Measurements from ENCODE around the gene MEGF8.

Gene MEGF8

DNA sequence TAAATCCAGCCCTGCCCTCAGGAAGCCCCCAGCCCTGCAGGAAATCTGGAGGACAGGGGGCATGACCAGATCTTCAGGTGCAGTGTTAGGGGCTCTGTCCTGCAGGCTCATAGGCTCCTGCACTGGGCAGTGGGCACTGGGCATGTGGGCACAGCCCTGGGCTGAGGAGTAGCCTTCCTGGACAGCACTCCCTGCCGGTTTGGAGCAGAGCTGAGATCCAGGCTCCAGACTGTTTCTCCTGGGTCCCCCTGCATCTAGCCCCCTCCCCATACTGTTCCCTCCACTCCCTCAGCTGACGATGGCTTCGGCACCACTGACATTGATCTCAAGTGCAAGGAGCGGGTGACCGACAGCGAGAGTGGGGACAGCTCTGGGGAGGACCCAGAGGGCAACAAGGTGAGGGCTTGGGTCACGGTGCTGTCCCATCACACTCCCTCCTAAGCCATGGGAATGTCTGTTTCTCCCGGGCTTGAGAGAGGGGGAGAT lies 35.8 kb upstream of the MEGF8 start:
- H3K36me3 ChIP-seq (ENCODE audit: control insufficient read depth, insufficient read depth, low read length): peaks cover 66% of the 10 kb centered on the region
- no peak overlapping the region for H3K4me3 ChIP-seq (ENCODE audit: low read depth, low read length)
- H3K4me1 ChIP-seq (ENCODE audit: control insufficient read depth, insufficient read depth, low read length): peaks cover 2% of the 10 kb centered on the region
- no peaks in the 10 kb centered on the region for H3K9me3 ChIP-seq (ENCODE audit: control insufficient read depth, insufficient read depth, low read length)
- no peaks in the 10 kb centered on the region for H3K27me3 ChIP-seq (ENCODE audit: control insufficient read depth, insufficient read depth, low read length)
- no peak overlapping the region for H3K9ac ChIP-seq (ENCODE audit: low read depth, low read length)

DNA sequence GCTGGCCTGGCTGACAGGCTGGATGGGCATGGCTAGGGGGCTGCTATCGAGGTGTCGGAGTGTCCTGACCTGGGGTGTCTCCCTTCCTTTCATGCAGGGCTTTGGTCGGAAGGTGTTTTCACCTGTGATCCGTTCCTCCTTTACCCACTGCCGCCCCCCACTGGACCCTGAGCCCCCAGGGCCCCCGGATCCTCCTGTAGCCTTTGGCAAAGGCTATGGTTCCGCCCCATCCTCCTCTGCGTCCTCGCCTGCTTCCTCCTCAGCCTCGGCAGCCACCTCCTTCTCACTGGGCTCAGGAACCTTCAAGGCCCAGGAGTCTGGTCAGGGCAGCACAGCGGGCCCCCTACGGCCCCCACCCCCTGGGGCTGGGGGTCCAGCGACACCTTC lies 35.3 kb upstream of the MEGF8 start:
- Histone ChIP-seq H3K9me3 (ENCODE audit: control insufficient read depth, insufficient read depth, low read length) (no peaks in the 10 kb centered on the region), H3K36me3 (ENCODE audit: control insufficient read depth, insufficient read depth, low read length) (peaks cover 68% of the 10 kb centered on the region), H3K4me1 (ENCODE audit: control insufficient read depth, insufficient read depth, low read length) (peaks cover 2% of the 10 kb centered on the region), H3K4me3 (ENCODE audit: low read depth, low read length) (no peak overlapping the region), H3K9ac (ENCODE audit: low read depth, low read length) (no peak overlapping the region), H3K27me3 (ENCODE audit: control insufficient read depth, insufficient read depth, low read length) (no peaks in the 10 kb centered on the region)

DNA sequence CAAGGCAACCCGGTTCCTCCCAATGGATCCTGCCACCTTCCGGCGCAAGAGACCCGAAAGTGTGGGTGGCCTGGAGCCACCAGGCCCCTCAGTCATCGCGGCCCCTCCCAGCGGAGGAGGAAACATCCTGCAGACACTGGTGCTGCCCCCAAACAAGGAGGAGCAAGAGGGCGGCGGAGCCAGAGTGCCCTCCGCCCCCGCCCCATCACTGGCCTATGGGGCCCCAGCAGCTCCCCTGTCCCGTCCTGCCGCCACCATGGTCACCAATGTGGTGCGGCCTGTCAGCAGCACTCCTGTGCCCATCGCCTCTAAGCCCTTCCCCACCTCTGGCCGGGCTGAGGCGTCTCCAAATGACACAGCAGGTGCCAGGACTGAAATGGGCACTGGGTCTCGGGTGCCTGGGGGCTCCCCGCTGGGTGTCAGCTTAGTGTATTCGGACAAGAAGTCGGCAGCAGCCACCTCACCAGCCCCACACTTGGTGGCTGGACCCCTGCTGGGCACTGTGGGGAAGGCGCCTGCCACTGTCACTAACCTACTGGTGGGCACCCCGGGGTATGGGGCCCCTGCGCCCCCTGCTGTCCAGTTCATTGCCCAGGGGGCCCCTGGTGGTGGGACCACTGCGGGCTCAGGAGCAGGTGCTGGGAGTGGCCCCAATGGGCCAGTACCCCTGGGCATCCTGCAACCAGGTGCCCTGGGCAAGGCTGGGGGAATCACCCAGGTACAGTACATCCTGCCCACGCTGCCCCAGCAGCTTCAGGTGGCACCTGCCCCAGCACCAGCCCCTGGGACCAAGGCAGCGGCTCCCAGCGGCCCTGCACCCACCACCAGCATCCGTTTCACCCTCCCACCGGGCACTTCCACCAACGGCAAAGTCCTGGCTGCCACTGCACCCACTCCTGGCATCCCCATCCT lies 34.7 kb upstream of the MEGF8 start:
- no peaks in the 10 kb centered on the region for H3K9me3 ChIP-seq (ENCODE audit: control insufficient read depth, insufficient read depth, low read length)
- H3K9ac ChIP-seq (ENCODE audit: low read depth, low read length): no peak overlapping the region
- peaks cover 70% of the 10 kb centered on the region for H3K36me3 ChIP-seq (ENCODE audit: control insufficient read depth, insufficient read depth, low read length)
- H3K4me1 ChIP-seq (ENCODE audit: control insufficient read depth, insufficient read depth, low read length): peaks cover 2% of the 10 kb centered on the region
- no peaks in the 10 kb centered on the region for H3K27me3 ChIP-seq (ENCODE audit: control insufficient read depth, insufficient read depth, low read length)
- H3K4me3 ChIP-seq (ENCODE audit: low read depth, low read length): no peak overlapping the region

DNA sequence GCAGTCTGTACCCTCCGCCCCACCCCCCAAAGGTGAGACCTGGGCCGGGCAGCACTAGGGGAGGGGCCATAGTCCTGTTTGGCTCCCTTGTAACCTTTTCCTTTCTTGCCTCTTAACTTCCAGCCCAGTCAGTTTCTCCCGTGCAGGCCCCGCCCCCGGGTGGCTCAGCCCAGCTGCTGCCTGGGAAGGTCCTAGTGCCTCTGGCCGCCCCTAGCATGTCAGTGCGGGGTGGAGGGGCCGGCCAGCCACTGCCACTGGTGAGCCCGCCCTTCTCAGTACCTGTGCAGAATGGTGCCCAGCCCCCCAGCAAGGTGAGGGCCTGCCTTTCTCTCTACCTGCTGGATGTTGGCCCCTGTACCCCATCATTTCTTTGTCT lies 34.0 kb upstream of the MEGF8 start:
- Histone ChIP-seq H3K36me3 (ENCODE audit: control insufficient read depth, insufficient read depth, low read length) (peaks cover 73% of the 10 kb centered on the region), H3K4me3 (ENCODE audit: low read depth, low read length) (no peak overlapping the region), H3K9ac (ENCODE audit: low read depth, low read length) (no peak overlapping the region), H3K4me1 (ENCODE audit: control insufficient read depth, insufficient read depth, low read length) (peaks cover 5% of the 10 kb centered on the region), H3K9me3 (ENCODE audit: control insufficient read depth, insufficient read depth, low read length) (no peaks in the 10 kb centered on the region), H3K27me3 (ENCODE audit: control insufficient read depth, insufficient read depth, low read length) (no peaks in the 10 kb centered on the region)

DNA sequence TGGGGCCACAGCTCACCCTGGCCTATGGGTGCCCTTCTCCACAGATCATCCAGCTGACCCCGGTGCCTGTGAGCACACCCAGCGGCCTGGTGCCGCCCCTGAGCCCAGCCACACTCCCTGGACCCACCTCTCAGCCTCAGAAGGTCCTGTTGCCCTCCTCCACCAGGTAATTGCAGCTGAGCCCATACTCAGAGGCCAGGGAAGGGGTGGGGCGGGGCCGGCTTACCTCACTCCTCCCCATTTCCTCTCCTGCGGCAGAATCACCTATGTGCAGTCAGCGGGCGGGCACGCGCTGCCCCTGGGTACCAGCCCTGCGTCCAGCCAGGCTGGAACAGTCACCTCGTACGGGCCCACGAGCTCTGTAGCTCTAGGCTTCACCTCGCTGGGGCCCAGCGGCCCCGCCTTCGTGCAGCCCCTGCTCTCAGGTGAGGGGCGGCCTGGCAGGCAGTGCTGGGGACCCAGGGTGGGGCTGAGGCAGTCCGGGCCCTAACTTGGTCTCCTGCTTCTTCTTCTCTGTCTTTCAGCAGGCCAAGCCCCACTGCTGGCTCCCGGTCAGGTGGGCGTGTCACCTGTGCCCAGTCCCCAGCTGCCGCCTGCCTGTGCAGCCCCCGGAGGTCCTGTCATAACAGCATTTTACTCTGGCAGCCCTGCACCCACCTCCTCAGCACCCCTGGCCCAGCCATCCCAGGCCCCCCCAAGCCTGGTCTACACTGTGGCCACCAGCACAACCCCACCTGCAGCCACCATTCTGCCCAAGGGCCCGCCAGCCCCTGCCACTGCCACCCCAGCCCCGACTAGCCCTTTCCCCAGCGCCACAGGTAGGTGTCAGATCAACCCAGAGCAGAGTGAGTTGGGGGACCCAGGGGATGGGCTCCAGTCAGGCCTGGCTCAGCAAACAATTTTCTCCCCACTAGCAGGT lies 33.1 kb upstream of the MEGF8 start:
- peaks cover 71% of the 10 kb centered on the region for H3K36me3 ChIP-seq (ENCODE audit: control insufficient read depth, insufficient read depth, low read length)
- no peak overlapping the region for H3K4me3 ChIP-seq (ENCODE audit: low read depth, low read length)
- H3K27me3 ChIP-seq (ENCODE audit: control insufficient read depth, insufficient read depth, low read length): no peaks in the 10 kb centered on the region
- H3K9me3 ChIP-seq (ENCODE audit: control insufficient read depth, insufficient read depth, low read length): no peaks in the 10 kb centered on the region
- H3K4me1 ChIP-seq (ENCODE audit: control insufficient read depth, insufficient read depth, low read length): peaks cover 5% of the 10 kb centered on the region
- H3K9ac ChIP-seq (ENCODE audit: low read depth, low read length): no peak overlapping the region

DNA sequence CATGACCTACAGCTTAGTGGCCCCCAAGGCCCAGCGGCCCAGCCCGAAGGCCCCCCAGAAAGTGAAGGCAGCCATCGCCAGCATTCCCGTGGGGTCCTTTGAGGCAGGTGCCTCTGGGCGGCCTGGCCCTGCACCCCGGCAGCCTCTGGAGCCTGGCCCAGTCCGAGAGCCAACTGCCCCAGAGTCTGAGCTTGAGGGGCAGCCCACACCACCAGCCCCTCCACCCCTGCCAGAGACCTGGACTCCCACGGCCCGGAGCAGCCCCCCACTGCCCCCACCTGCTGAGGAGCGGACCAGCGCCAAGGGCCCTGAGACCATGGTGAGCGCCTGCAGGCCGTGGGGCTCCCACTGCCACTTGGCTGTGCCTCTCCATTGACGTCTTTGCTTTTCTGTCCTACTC lies 32.5 kb upstream of the MEGF8 start:
- Histone ChIP-seq H3K9me3 (ENCODE audit: control insufficient read depth, insufficient read depth, low read length) (no peaks in the 10 kb centered on the region), H3K9ac (ENCODE audit: low read depth, low read length) (no peak overlapping the region), H3K4me3 (ENCODE audit: low read depth, low read length) (no peak overlapping the region), H3K4me1 (ENCODE audit: control insufficient read depth, insufficient read depth, low read length) (peaks cover 5% of the 10 kb centered on the region), H3K27me3 (ENCODE audit: control insufficient read depth, insufficient read depth, low read length) (no peaks in the 10 kb centered on the region), H3K36me3 (ENCODE audit: control insufficient read depth, insufficient read depth, low read length) (peaks cover 65% of the 10 kb centered on the region)

DNA sequence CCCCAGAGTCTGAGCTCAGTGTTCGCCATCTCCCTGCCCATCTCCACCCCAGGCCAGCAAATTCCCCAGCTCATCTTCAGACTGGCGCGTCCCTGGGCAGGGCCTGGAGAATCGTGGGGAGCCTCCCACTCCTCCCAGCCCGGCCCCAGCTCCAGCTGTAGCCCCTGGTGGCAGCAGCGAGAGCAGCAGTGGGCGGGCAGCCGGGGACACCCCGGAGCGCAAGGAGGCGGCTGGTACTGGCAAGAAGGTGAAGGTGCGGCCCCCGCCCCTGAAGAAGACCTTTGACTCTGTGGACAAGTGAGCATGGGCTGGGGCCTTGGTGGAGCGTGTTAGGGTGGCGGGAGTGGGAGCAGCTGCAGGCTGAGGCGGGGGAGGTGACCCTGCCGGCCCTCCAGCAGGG lies 31.9 kb upstream of the MEGF8 start:
- peaks cover 60% of the 10 kb centered on the region for H3K36me3 ChIP-seq (ENCODE audit: control insufficient read depth, insufficient read depth, low read length)
- no peaks in the 10 kb centered on the region for H3K27me3 ChIP-seq (ENCODE audit: control insufficient read depth, insufficient read depth, low read length)
- H3K9me3 ChIP-seq (ENCODE audit: control insufficient read depth, insufficient read depth, low read length): no peaks in the 10 kb centered on the region
- H3K4me1 ChIP-seq (ENCODE audit: control insufficient read depth, insufficient read depth, low read length): peaks cover 5% of the 10 kb centered on the region
- no peak overlapping the region for H3K9ac ChIP-seq (ENCODE audit: low read depth, low read length)
- no peak overlapping the region for H3K4me3 ChIP-seq (ENCODE audit: low read depth, low read length)

DNA sequence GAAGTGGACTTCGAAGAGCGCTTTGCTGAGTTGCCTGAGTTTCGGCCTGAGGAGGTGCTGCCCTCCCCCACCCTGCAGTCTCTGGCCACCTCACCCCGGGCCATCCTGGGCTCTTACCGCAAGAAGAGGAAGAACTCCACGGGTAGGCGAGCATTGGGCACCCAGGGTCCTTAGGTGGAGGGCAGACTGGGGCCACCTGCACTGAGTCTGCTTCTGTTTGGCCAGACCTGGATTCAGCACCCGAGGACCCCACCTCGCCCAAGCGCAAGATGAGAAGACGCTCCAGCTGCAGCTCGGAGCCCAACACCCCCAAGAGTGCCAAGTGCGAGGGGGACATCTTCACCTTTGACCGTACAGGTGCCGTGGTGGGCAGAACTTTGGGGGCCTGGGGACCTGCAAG lies 31.5 kb upstream of the MEGF8 start:
- H3K9me3 ChIP-seq (ENCODE audit: control insufficient read depth, insufficient read depth, low read length): no peaks in the 10 kb centered on the region
- H3K4me3 ChIP-seq (ENCODE audit: low read depth, low read length): no peak overlapping the region
- no peaks in the 10 kb centered on the region for H3K27me3 ChIP-seq (ENCODE audit: control insufficient read depth, insufficient read depth, low read length)
- peaks cover 57% of the 10 kb centered on the region for H3K36me3 ChIP-seq (ENCODE audit: control insufficient read depth, insufficient read depth, low read length)
- peaks cover 5% of the 10 kb centered on the region for H3K4me1 ChIP-seq (ENCODE audit: control insufficient read depth, insufficient read depth, low read length)
- H3K9ac ChIP-seq (ENCODE audit: low read depth, low read length): no peak overlapping the region

DNA sequence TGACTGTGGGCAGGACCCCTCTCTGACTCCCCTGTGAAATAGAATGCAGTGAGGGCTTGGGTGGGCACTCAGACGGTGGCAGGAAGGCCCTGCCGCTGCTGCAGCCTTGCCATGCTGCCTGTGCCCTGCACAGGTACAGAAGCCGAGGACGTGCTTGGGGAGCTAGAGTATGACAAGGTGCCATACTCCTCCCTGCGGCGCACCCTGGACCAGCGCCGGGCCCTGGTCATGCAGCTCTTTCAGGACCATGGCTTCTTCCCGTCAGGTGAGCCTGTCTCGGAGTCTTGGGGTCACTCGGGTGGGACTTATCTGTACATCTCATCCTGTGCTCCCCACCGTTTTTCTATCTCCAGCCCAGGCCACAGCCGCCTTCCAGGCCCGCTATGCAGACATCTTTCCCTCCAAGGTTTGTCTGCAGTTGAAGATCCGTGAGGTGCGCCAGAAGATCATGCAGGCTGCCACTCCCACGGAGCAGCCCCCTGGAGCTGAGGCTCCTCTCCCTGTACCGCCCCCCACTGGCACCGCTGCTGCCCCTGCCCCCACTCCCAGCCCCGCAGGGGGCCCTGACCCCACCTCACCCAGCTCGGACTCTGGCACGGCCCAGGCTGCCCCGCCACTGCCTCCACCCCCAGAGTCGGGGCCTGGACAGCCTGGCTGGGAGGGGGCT lies 30.8 kb upstream of the MEGF8 start:
- H3K9me3 ChIP-seq (ENCODE audit: control insufficient read depth, insufficient read depth, low read length): no peaks in the 10 kb centered on the region
- no peaks in the 10 kb centered on the region for H3K27me3 ChIP-seq (ENCODE audit: control insufficient read depth, insufficient read depth, low read length)
- H3K9ac ChIP-seq (ENCODE audit: low read depth, low read length): no peak overlapping the region
- H3K4me3 ChIP-seq (ENCODE audit: low read depth, low read length): no peak overlapping the region
- peaks cover 51% of the 10 kb centered on the region for H3K36me3 ChIP-seq (ENCODE audit: control insufficient read depth, insufficient read depth, low read length)
- peaks cover 5% of the 10 kb centered on the region for H3K4me1 ChIP-seq (ENCODE audit: control insufficient read depth, insufficient read depth, low read length)

DNA sequence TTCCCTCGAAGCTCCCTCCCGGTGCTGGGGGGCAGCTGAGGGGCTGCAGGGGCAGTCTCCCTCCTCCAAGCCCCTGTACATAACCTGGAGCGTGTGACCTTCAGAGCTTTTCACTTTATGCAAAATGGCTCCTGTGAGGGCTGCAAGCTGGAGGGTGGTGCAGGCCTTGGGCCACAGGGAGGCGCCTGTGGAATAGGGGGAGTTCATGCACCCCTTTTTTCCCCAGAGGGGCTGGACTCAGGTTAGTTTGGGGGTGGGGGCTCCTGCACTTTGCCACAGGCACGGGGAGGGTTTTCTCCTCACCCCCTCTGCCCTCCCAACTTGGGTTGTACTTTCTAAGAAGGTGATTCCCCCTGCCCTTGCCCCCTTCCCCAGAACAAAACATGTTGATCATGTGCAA lies 30.1 kb upstream of the MEGF8 start:
- Histone ChIP-seq H3K36me3 (ENCODE audit: control insufficient read depth, insufficient read depth, low read length) (peaks cover 45% of the 10 kb centered on the region), H3K4me3 (ENCODE audit: low read depth, low read length) (no peak overlapping the region), H3K9ac (ENCODE audit: low read depth, low read length) (no peak overlapping the region), H3K27me3 (ENCODE audit: control insufficient read depth, insufficient read depth, low read length) (no peaks in the 10 kb centered on the region), H3K4me1 (ENCODE audit: control insufficient read depth, insufficient read depth, low read length) (peaks cover 5% of the 10 kb centered on the region), H3K9me3 (ENCODE audit: control insufficient read depth, insufficient read depth, low read length) (no peaks in the 10 kb centered on the region)

DNA sequence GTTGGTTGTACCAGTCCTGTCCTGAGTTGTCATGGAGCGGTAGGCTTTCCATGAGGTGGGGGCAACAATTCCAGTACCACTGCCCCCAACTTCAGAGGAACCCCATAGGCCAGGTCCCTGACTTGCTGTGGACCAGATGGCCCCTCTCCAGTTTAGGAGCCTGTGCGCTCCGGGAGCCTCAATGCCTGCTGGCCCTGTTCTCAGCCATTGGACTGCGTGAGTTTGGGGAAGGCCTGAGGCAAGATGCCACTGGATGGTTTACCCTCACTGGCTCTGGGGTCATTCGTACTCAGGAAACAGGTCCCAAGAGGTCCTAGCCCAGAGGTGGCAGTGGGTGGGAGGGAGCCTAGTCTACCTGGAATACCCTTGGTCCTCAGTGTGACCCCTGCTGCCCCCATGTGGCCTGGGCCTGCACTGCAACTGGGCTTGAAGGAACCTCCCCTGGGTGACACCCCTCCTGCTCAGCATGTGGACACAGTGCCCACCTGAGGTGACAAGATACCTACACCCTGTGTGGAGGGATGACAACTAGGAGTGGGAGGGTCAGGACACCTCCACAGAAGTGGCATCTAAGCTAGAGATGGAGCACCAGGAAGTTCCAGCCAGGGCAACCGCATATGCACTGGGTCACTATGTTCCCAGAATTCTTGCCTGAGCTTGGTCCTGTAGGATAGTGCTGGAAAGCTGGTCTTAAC lies 29.5 kb upstream of the MEGF8 start:
- Histone ChIP-seq H3K4me3 (ENCODE audit: low read depth, low read length) (no peak overlapping the region), H3K36me3 (ENCODE audit: control insufficient read depth, insufficient read depth, low read length) (peaks cover 39% of the 10 kb centered on the region), H3K9me3 (ENCODE audit: control insufficient read depth, insufficient read depth, low read length) (no peaks in the 10 kb centered on the region), H3K27me3 (ENCODE audit: control insufficient read depth, insufficient read depth, low read length) (no peaks in the 10 kb centered on the region), H3K4me1 (ENCODE audit: control insufficient read depth, insufficient read depth, low read length) (peaks cover 5% of the 10 kb centered on the region), H3K9ac (ENCODE audit: low read depth, low read length) (no peak overlapping the region)

All from iPS-15b (cell line).